HepG2 (cell line): ENCODE measurements around the gene FGF21. TPM values are rescaled to one million over a fixed set of nuclear protein-coding genes. Genes with fewer than 3 reads are reported as not detected.
A peak's percentile ranks its signal among the peaks of the same experiment; 100 is the strongest.

ENCODE experiments used
- ATAC-seq: fragments of 200-7000 bp; cut with Tn5 transposase; 3 replicates; pipeline ENCODE4 v1.9.1; 2020; ENCODE audit warnings: mild to moderate bottlenecking, moderate library complexity
- BruUV-seq: library from RNA; stranded (reverse); fragments of 400-500 nt; replicated peaks from 2 replicates; lab custom pipeline; 2021; lab: Mats Ljungman, UMichigan
- CTCF ChIA-PET: fragments of 300-600 bp; formaldehyde crosslinking; extraction: SDS; loops from one replicate; lab custom pipeline; 2021; ENCODE audit warnings: low total read pairs, inconsistent platforms, low intra/inter-chr PET ratio; lab: Yijun Ruan, JAX
- POLR2A ChIA-PET: fragments of 350-600 bp; sonication (Branson Sonifier 250); formaldehyde crosslinking; loops from one replicate; lab custom pipeline; 2020; ENCODE audit warnings: antibody characterized with exemption, inconsistent platforms; lab: Yijun Ruan, JAX
- DNase-seq: peaks from one replicate; pipeline ENCODE4 v3.0.0-alpha.2; 2015; ENCODE audit warnings: low spot score
- FAIRE-seq: peaks from 3 replicates; lab custom pipeline; 2011; peaks lifted over from hg19 to GRCh38; lab: Jason Lieb, UNC
- H2AFZ ChIP-seq: one replicate; pipeline ENCODE4 v1.6.1; 2011; ENCODE audit warnings: low read length, inconsistent platforms
- H3K27ac ChIP-seq: fragments of 300-600 bp; 3 replicates; pipeline ENCODE4 v1.8.0; 2011; ENCODE audit warnings: mixed run types, mild to moderate bottlenecking, mixed read lengths, low read length, inconsistent platforms; ENCODE audit not compliant: insufficient read depth; ENCODE audit errors: extremely low read length
- H3K27me3 ChIP-seq, 2 experiments: fragments of 200-600 bp in 1 of 2; 2 replicates in 1 of 2; 3 replicates in 1 of 2; pipeline versions ENCODE4 v1.6.0 to v1.8.0; 2011; ENCODE audit warnings: low read length in 2 of 2, mild to moderate bottlenecking in 2 of 2, moderate library complexity in 2 of 2, inconsistent platforms in 1 of 2; ENCODE audit not compliant: insufficient read depth in 2 of 2, control insufficient read depth in 1 of 2
- H3K36me3 ChIP-seq, 2 experiments: fragments of 200-600 bp in 1 of 2; replicated peaks in 1 of 2; 2 replicates in 1 of 2; 3 replicates in 1 of 2; pipeline versions ENCODE4 v1.5.1 to v1.8.0; 2011; ENCODE audit warnings: low read length in 2 of 2, inconsistent platforms in 1 of 2; ENCODE audit not compliant: insufficient read depth in 2 of 2, control insufficient read depth in 1 of 2
- H3K4me1 ChIP-seq: 2 replicates; pipeline ENCODE4 v1.5.1; 2012; ENCODE audit warnings: low read length, inconsistent platforms; ENCODE audit not compliant: insufficient read depth
- H3K4me2 ChIP-seq: 2 replicates; pipeline ENCODE4 v1.6.0; 2011; ENCODE audit warnings: low read depth, low read length, inconsistent platforms
- H3K4me3 ChIP-seq, 3 experiments: fragments of 200-600 bp in 1 of 3; sonication (generic), shearing (Covaris generic) in 1 of 3; replicated peaks in 1 of 3; 2 replicates each; pipeline ENCODE4 v1.5.1; 2011 to 2016; ENCODE audit warnings: low read length in 3 of 3, inconsistent platforms in 2 of 3, low read depth in 2 of 3, mild to moderate bottlenecking in 2 of 3, control low read depth in 1 of 3, mixed read lengths in 1 of 3; ENCODE audit not compliant: insufficient read depth in 1 of 3
- H3K79me2 ChIP-seq: one replicate; pipeline ENCODE4 v1.6.1; 2011; ENCODE audit warnings: low read length, inconsistent platforms; ENCODE audit not compliant: insufficient read depth
- H3K9ac ChIP-seq: 2 replicates; pipeline ENCODE4 v1.6.0; 2011; ENCODE audit warnings: mild to moderate bottlenecking, low read depth, low read length, inconsistent platforms; ENCODE audit not compliant: insufficient read depth
- H3K9me3 ChIP-seq: 2 replicates; pipeline ENCODE4 v1.5.1; 2012; ENCODE audit warnings: mild to moderate bottlenecking, low read length
- H4K20me1 ChIP-seq: 2 replicates; pipeline ENCODE4 v1.6.0; 2011; ENCODE audit warnings: inconsistent platforms, mild to moderate bottlenecking, low read length, moderate library complexity; ENCODE audit not compliant: insufficient read depth
- ETV6 ChIP-seq: sonication (generic); formaldehyde crosslinking; conservative IDR thresholded peaks from 2 replicates; pipeline ENCODE4 v1.4.0; 2020; ENCODE audit warnings: missing genetic modification reagents
- ZBTB33 ChIP-seq: sonication (generic); formaldehyde crosslinking; IDR thresholded peaks from 2 replicates; pipeline ENCODE4 v1.4.0; 2020; ENCODE audit warnings: missing genetic modification reagents
- ZBTB49 ChIP-seq: sonication (generic); formaldehyde crosslinking; IDR thresholded peaks from 2 replicates; pipeline ENCODE4 v1.4.0; 2020; ENCODE audit warnings: missing genetic modification reagents, borderline replicate concordance
- WGBS: methylation state at CpG from one replicate; pipeline ENCODE4 v1.1.6; 2017; ENCODE audit warnings: low lambda C conversion rate; 5-methylcytosine and 5-hydroxymethylcytosine counted together
- in situ Hi-C: cut with HindIII; loops from 2 replicates; pipeline ENCODE4 v1.10.0; 2017; ENCODE audit warnings: low pct_unique_long_range_greater_than_20kb; ENCODE audit not compliant: extremely low pct_ligation_motif_present
- intact Hi-C: fragments of 100-400 bp; cut with micrococcal nuclease; formaldehyde crosslinking; loops from one replicate; pipeline ENCODE4 v1.10.0; 2022; ENCODE audit not compliant: unreplicated experiment
- polyA plus RNA-seq, 8 experiments: library from polyadenylated mRNA; depleted of rRNA in 3 of 8; stranded (reverse) in 7 of 8; unstranded in 1 of 8; fragments of >200 nt; fragmentation: Illumina TruSeq in 4 of 8; extraction: Trizol in 4 of 8; gene quantifications; 2 replicates each; pipeline versions ENCODE4 v1.2.1 to v1.2.3, GENCODE V29; 2011 to 2016; ENCODE audit warnings: low read depth in 4 of 8, missing spikeins in 1 of 8, mixed read lengths in 1 of 8; ENCODE audit not compliant: insufficient read depth in 1 of 8
- total RNA-seq, 5 experiments: library from RNA; depleted of rRNA; stranded (reverse); fragments of >200 nt; fragmentation: Illumina TruSeq; extraction: Trizol; gene quantifications; 2 replicates each; pipeline ENCODE4 v1.2.3, GENCODE V29; 2016; ENCODE audit warnings: low read depth in 1 of 5

Gene FGF21
- total and polyA plus RNA-seq, 2 of the 13 experiments (the other 11 are each of a cell fraction or from before 2014, with no cell fraction given) = 0.17 TPM; not detected in 1

GRCh38 chr19:48752496-48753365 is 2.6 kb upstream of the FGF21 start, which contains the start of gene FUT1:
TSS of gene FUT1 (minus strand) at chr19:48752641. CDS start at chr19:48751281, 1,360 bp downstream.
- ATAC-seq (no peak), DNase-seq (no peak), FAIRE-seq (no peak)
- Histone ChIP-seq H3K4me2 (no peak within 1 kb of the TSS), H3K9me3 (no peaks in the 10 kb centered on the region), H3K36me3 (no peaks in the 10 kb centered on the region), H3K27me3 (no peaks in the 10 kb centered on the region), H2AFZ (no peak within 1 kb of the TSS), H4K20me1 (no peaks in the 10 kb centered on the region), H3K4me1 (peaks cover 42% of the 10 kb centered on the region), H3K79me2 (no peaks in the 10 kb centered on the region), H3K4me3 (no peak within 1 kb of the TSS), H3K27ac (no peak within 1 kb of the TSS), H3K9ac (no peak within 1 kb of the TSS)
- TF ChIP-seq ZBTB33 (CRISPR knock-in tag) (peak; percentile 96), ETV6 (CRISPR knock-in tag) (no peak), ZBTB49 (CRISPR knock-in tag) (no peak)
- BruUV-seq = no TSS peak
- POLR2A ChIA-PET = no interaction called here
- CTCF ChIA-PET = no interaction called here
- in situ Hi-C loops (no loop called here), intact Hi-C loops (no loop called here)
- WGBS = 96% methylated on average over 36 of the region's 73 CpGs
